HG02610 (cell line): ENCODE measurements around the gene IRX4.

ENCODE experiments used
- ATAC-seq: cut with Tn5 transposase; IDR thresholded peaks from one replicate; pipeline ENCODE4 v1.9.1; 2021; ENCODE audit warnings: mild to moderate bottlenecking, moderate library complexity; ENCODE audit not compliant: unreplicated experiment

Gene IRX4

GRCh38 chr5:1840741-1841521, 41.8 kb downstream of the IRX4 start:
- ATAC-seq: no peak

GRCh38 chr5:1840071-1840547, 42.6 kb downstream of the IRX4 start:
- no peak for ATAC-seq

GRCh38 chr5:1838013-1838412, 44.7 kb downstream of the IRX4 start:
- ATAC-seq: no peak

- no peak for ATAC-seq
Observed at GRCh38 chr5:1836891-1837880, 45.5 kb downstream of the IRX4 start.

GRCh38 chr5:1836176-1836890, 46.4 kb downstream of the IRX4 start:
- ATAC-seq: no peak

- no peak for ATAC-seq
Observed at GRCh38 chr5:1835431-1835830, 47.3 kb downstream of the IRX4 start.

- ATAC-seq: no peak
Observed at GRCh38 chr5:1834721-1835429, 47.9 kb downstream of the IRX4 start.

- ATAC-seq: no peak
Observed at GRCh38 chr5:1834022-1834551, 48.6 kb downstream of the IRX4 start.

- ATAC-seq: no peak
Observed at GRCh38 chr5:1833264-1834021, 49.3 kb downstream of the IRX4 start.

- ATAC-seq: no peak
Observed at GRCh38 chr5:1832511-1833250, 50.0 kb downstream of the IRX4 start.

- no peak for ATAC-seq
Observed at GRCh38 chr5:1831677-1832313, 50.9 kb downstream of the IRX4 start.

- no peak for ATAC-seq
Observed at GRCh38 chr5:1831257-1831656, 51.5 kb downstream of the IRX4 start.

GRCh38 chr5:1830571-1831228, 52.0 kb downstream of the IRX4 start:
- ATAC-seq: no peak

- no peak for ATAC-seq
Observed at GRCh38 chr5:1827886-1828397, 54.8 kb downstream of the IRX4 start.
